H9 (cell line): ENCODE measurements around the gene ITPKB. TPM values are rescaled to one million over a fixed set of nuclear protein-coding genes. Genes with fewer than 3 reads are reported as not detected.

Experiments
- DNase-seq: peaks from one replicate; pipeline ENCODE4 v3.0.0-alpha.2; 2017
- H2AFZ ChIP-seq: one replicate; pipeline ENCODE4 v1.6.1; 2013; ENCODE audit warnings: mild to moderate bottlenecking, low read length, control low read depth, moderate library complexity
- H2AK5ac ChIP-seq: 2 replicates; pipeline ENCODE4 v1.6.1; 2013; ENCODE audit warnings: low read length, control low read depth, mixed read lengths; ENCODE audit not compliant: insufficient read length
- H2BK120ac ChIP-seq: one replicate; pipeline ENCODE4 v1.6.1; 2013; ENCODE audit warnings: low read depth, mild to moderate bottlenecking, low read length, control low read depth, inconsistent platforms; ENCODE audit not compliant: poor library complexity, severe bottlenecking
- H2BK12ac ChIP-seq: 2 replicates; pipeline ENCODE4 v1.6.1; 2013; ENCODE audit warnings: low read length, control low read depth, mixed read lengths, low read depth; ENCODE audit not compliant: insufficient read length
- H2BK15ac ChIP-seq: 2 replicates; pipeline ENCODE4 v1.6.1; 2013; ENCODE audit warnings: low read depth, low read length, control low read depth
- H2BK20ac ChIP-seq: one replicate; pipeline ENCODE4 v1.6.1; 2013; ENCODE audit warnings: low read depth, mild to moderate bottlenecking, low read length, control low read depth, inconsistent platforms; ENCODE audit not compliant: poor library complexity, severe bottlenecking
- H2BK5ac ChIP-seq: 2 replicates; pipeline ENCODE4 v1.6.1; 2013; ENCODE audit warnings: low read length, control low read depth, mixed read lengths; ENCODE audit not compliant: insufficient read length
- H3K14ac ChIP-seq: 2 replicates; pipeline ENCODE4 v1.6.1; 2013; ENCODE audit warnings: low read length, control low read depth; ENCODE audit not compliant: insufficient read depth
- H3K18ac ChIP-seq: 2 replicates; pipeline ENCODE4 v1.6.1; 2013; ENCODE audit warnings: low read depth, mild to moderate bottlenecking, mixed read lengths, low read length, control low read depth; ENCODE audit not compliant: insufficient read length
- H3K23ac ChIP-seq: 2 replicates; pipeline ENCODE4 v1.6.1; 2013; ENCODE audit warnings: low read length, control low read depth, mixed read lengths, low read depth; ENCODE audit not compliant: insufficient read length
- H3K23me2 ChIP-seq: 2 replicates; pipeline ENCODE4 v1.6.1; 2013; ENCODE audit warnings: low read depth, mild to moderate bottlenecking, mixed read lengths, low read length, control low read depth; ENCODE audit not compliant: insufficient read length, poor library complexity, severe bottlenecking
- H3K27ac ChIP-seq: 2 replicates; pipeline ENCODE4 v1.5.1; 2013; ENCODE audit warnings: low read length, control low read depth, mixed read lengths, low read depth; ENCODE audit not compliant: insufficient read length
- H3K27me3 ChIP-seq: 2 replicates; pipeline ENCODE4 v1.6.1; 2013; ENCODE audit warnings: low read length, control low read depth, inconsistent platforms; ENCODE audit not compliant: insufficient read depth
- H3K4ac ChIP-seq: 2 replicates; pipeline ENCODE4 v1.6.1; 2013; ENCODE audit warnings: low read depth, mild to moderate bottlenecking, control low read depth, inconsistent platforms, low read length, moderate library complexity
- H3K4me1 ChIP-seq: 2 replicates; pipeline ENCODE4 v1.6.1; 2013; ENCODE audit warnings: low read length, control low read depth, inconsistent platforms; ENCODE audit not compliant: insufficient read depth
- H3K4me2 ChIP-seq: 2 replicates; pipeline ENCODE4 v1.6.1; 2013; ENCODE audit warnings: low read length, control low read depth, mixed read lengths; ENCODE audit not compliant: insufficient read length, insufficient read depth
- H3K56ac ChIP-seq: 2 replicates; pipeline ENCODE4 v1.6.1; 2013; ENCODE audit warnings: low read depth, mild to moderate bottlenecking, mixed read lengths, low read length, control low read depth; ENCODE audit not compliant: insufficient read length
- H3K79me1 ChIP-seq: 2 replicates; pipeline ENCODE4 v1.6.1; 2013; ENCODE audit warnings: low read depth, mild to moderate bottlenecking, moderate library complexity, low read length, control low read depth, inconsistent platforms; ENCODE audit not compliant: insufficient read depth, poor library complexity, severe bottlenecking
- H3K79me2 ChIP-seq: 2 replicates; pipeline ENCODE4 v1.6.1; 2013; ENCODE audit warnings: low read length, control low read depth, inconsistent platforms; ENCODE audit not compliant: insufficient read depth
- H3K9ac ChIP-seq: 2 replicates; pipeline ENCODE4 v1.6.1; 2013; ENCODE audit warnings: low read length, control low read depth, mixed read lengths; ENCODE audit not compliant: insufficient read length; ENCODE audit errors: extremely low read depth
- H3K9me3 ChIP-seq: one replicate; pipeline ENCODE4 v1.6.1; 2013; ENCODE audit warnings: low read depth, low read length, inconsistent platforms; ENCODE audit not compliant: control insufficient read depth
- H3T11ph ChIP-seq: one replicate; pipeline ENCODE4 v1.6.1; 2013; ENCODE audit warnings: mild to moderate bottlenecking, low read length, control low read depth, inconsistent platforms
- H4K20me1 ChIP-seq: one replicate; pipeline ENCODE4 v1.6.1; 2013; ENCODE audit not compliant: control insufficient read depth, insufficient read length, insufficient read depth
- H4K5ac ChIP-seq: 2 replicates; pipeline ENCODE4 v1.6.1; 2013; ENCODE audit warnings: low read depth, mild to moderate bottlenecking, mixed read lengths, low read length, control low read depth; ENCODE audit not compliant: insufficient read length
- H4K8ac ChIP-seq: replicated peaks from 2 replicates; pipeline ENCODE4 v1.6.1; 2013; ENCODE audit warnings: low read length, control low read depth, mixed read lengths, low read depth; ENCODE audit not compliant: insufficient read length
- H4K91ac ChIP-seq: 2 replicates; pipeline ENCODE4 v1.6.1; 2013; ENCODE audit warnings: low read depth, mild to moderate bottlenecking, moderate library complexity, mixed read lengths, low read length, control low read depth; ENCODE audit not compliant: insufficient read length
- H3K27ac Mint-ChIP-seq, 3 experiments: 2 replicates in 2 of 3; 3 replicates in 1 of 3; pipeline ENCODE4 v1.8.0; 2020 to 2021; ENCODE audit warnings: mixed read lengths in 3 of 3, mild to moderate bottlenecking in 1 of 3, moderate library complexity in 1 of 3
- H3K27me3 Mint-ChIP-seq: 2 replicates; pipeline ENCODE4 v1.8.0; 2021; ENCODE audit warnings: low read depth, mild to moderate bottlenecking, moderate library complexity, mixed read lengths
- H3K36me3 Mint-ChIP-seq, 3 experiments: 2 replicates in 2 of 3; 3 replicates in 1 of 3; pipeline ENCODE4 v1.8.0; 2020 to 2021; ENCODE audit warnings: low read depth in 3 of 3, mixed read lengths in 3 of 3; ENCODE audit not compliant: insufficient read depth in 1 of 3
- H3K4me1 Mint-ChIP-seq, 2 experiments: 2 replicates each; pipeline ENCODE4 v1.8.0; 2020; ENCODE audit warnings: mixed read lengths in 2 of 2
- H3K4me3 Mint-ChIP-seq, 2 experiments: 2 replicates in 1 of 2; 3 replicates in 1 of 2; pipeline ENCODE4 v1.8.0; 2020 to 2021; ENCODE audit warnings: mild to moderate bottlenecking in 2 of 2, mixed read lengths in 2 of 2, moderate library complexity in 1 of 2
- H3K9me3 Mint-ChIP-seq, 2 experiments: 2 replicates in 1 of 2; 3 replicates in 1 of 2; pipeline ENCODE4 v1.8.0; 2020; ENCODE audit warnings: mild to moderate bottlenecking in 2 of 2, mixed read lengths in 2 of 2, moderate library complexity in 1 of 2
- WGBS: extraction: QIAGEN DNeasy Blood & Tissue Kit; methylation state at CpG from one replicate; pipeline ENCODE4 v1.1.7; 2013; ENCODE audit warnings: missing lambda C conversion rate, low lambda C conversion rate, mixed read lengths; ENCODE audit not compliant: insufficient read length; ENCODE audit errors: extremely low coverage; 5-methylcytosine and 5-hydroxymethylcytosine counted together
- total RNA-seq: library from RNA; stranded (reverse); gene quantifications from 2 replicates; pipeline ENCODE4 v1.2.1, GENCODE V29; 2021
- TF ChIP-seq, protein P1 (sequence below): fragments of 200-600 bp; sonication (generic); conservative IDR thresholded peaks from 3 replicates; pipeline ENCODE4 v1.8.0; 2021; ENCODE audit warnings: antibody characterized with exemption, mild to moderate bottlenecking

The ITPKB gene
- total RNA-seq, 1 experiment from 2014 or later, result 3.8 TPM

DNA sequence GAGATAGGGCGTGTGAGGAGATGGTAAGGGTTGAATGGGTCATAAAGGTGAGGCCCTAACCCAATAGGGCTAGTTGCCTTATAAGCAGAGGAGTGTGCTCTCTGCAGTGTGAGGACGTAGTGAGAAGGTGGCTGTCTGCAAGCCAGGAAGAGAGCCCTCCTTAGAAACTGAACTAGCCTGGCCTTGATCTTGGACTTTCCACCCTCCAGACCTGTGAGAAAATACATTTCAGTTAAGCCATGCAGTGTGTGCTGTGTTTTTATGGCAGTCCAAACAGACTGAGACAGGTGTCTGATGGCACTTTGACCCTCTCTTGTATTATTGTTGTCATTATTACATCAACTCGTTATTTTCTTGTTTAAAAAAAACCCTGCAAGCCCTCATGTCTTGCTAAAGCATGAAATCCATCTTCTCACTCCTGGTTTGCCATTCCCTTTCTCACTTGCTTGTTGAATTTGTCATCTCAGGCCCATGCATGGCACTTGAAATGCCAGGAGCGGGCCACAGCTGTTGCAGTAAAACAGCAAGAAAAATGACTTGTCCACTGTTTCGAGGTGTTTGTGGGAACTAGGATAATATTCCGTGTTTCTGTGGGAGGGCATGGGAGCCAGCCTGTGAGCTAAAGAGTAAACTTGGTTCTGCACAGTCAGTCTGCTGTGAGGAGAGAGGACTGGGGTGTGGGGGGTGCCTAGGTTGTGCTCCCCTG is 111.9 kb downstream of the ITPKB start:
- peaks cover 36% of the 10 kb centered on the region for H3K27me3 Mint-ChIP-seq
- H3K9me3 Mint-ChIP-seq, result peaks cover 5 to 6% of the 10 kb centered on the region in 2 experiments; a peak in 3 of 5 replicates

More for the DNA sequence above, 111.9 kb downstream of the ITPKB start:
- Histone ChIP-seq H2BK120ac (no peak overlapping the region), H3K27ac (no peak overlapping the region), H3K9ac (no peak overlapping the region), H3K4me2 (no peak overlapping the region), H2BK15ac (no peak overlapping the region), H3K9me3 (no peaks in the 10 kb centered on the region), H2BK20ac (no peak overlapping the region), H2BK12ac (no peak overlapping the region), H4K5ac (no peak overlapping the region), H3K4ac (no peak overlapping the region), H3K4me1 (no peaks in the 10 kb centered on the region), H3K27me3 (peaks cover 8% of the 10 kb centered on the region; the same call in 1 of the 2 replicates), H3K79me1 (no peaks in the 10 kb centered on the region), H4K8ac (no peak overlapping the region), H3K23me2 (no peaks in the 10 kb centered on the region), H2AK5ac (no peak overlapping the region), H2AFZ (no peak overlapping the region), H3K56ac (no peak overlapping the region), H3K18ac (no peak overlapping the region), H3K79me2 (no peaks in the 10 kb centered on the region), H4K20me1 (no peaks in the 10 kb centered on the region), H2BK5ac (no peak overlapping the region), H3K23ac (no peak overlapping the region), H3T11ph (no peak overlapping the region), H3K14ac (no peak overlapping the region), H4K91ac (no peak overlapping the region)
- H3K4me1 Mint-ChIP-seq, result peaks cover 0 to 2% of the 10 kb centered on the region in 2 experiments; a peak in 2 of 4 replicates
- no peak overlapping the region for H3K27ac Mint-ChIP-seq
- TF ChIP-seq, protein P1, sequence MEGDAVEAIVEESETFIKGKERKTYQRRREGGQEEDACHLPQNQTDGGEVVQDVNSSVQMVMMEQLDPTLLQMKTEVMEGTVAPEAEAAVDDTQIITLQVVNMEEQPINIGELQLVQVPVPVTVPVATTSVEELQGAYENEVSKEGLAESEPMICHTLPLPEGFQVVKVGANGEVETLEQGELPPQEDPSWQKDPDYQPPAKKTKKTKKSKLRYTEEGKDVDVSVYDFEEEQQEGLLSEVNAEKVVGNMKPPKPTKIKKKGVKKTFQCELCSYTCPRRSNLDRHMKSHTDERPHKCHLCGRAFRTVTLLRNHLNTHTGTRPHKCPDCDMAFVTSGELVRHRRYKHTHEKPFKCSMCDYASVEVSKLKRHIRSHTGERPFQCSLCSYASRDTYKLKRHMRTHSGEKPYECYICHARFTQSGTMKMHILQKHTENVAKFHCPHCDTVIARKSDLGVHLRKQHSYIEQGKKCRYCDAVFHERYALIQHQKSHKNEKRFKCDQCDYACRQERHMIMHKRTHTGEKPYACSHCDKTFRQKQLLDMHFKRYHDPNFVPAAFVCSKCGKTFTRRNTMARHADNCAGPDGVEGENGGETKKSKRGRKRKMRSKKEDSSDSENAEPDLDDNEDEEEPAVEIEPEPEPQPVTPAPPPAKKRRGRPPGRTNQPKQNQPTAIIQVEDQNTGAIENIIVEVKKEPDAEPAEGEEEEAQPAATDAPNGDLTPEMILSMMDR, result no peak
- no peak overlapping the region for H3K4me3 Mint-ChIP-seq
- WGBS, result no CpG with 5 or more reads among the region's 6 CpGs
- H3K36me3 Mint-ChIP-seq, result peaks cover 0 to 5% (median 5%) of the 10 kb centered on the region in 3 experiments; a peak in 1 of 7 replicates
- no peak for DNase-seq
